ENCODE results near the gene ITSN2.

DNA sequence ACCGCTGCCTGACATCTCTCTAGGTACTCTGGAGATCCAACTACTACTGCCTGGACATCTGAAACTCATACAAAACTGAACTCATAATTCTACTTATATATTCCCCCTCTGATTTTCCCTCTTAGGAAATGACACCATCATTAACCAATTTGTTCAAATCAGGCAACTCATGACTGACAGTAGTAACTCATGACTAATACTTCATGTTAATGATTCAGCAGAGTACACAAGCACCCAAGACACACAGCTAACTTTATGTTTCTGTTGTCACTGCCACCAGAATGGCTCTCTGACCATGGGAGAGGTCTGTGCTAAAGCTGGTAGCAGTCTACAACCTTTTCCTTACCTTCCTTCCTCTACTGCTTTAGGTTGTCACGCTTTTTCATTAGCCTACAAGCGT, 91.1 kb downstream of the ITSN2 start:
- no peak for TF ChIP-seq FOSL1 (IDR thresholded peaks at IDR 0.05; ENCODE audit: low read depth)
- TF ChIP-seq, protein P1, sequence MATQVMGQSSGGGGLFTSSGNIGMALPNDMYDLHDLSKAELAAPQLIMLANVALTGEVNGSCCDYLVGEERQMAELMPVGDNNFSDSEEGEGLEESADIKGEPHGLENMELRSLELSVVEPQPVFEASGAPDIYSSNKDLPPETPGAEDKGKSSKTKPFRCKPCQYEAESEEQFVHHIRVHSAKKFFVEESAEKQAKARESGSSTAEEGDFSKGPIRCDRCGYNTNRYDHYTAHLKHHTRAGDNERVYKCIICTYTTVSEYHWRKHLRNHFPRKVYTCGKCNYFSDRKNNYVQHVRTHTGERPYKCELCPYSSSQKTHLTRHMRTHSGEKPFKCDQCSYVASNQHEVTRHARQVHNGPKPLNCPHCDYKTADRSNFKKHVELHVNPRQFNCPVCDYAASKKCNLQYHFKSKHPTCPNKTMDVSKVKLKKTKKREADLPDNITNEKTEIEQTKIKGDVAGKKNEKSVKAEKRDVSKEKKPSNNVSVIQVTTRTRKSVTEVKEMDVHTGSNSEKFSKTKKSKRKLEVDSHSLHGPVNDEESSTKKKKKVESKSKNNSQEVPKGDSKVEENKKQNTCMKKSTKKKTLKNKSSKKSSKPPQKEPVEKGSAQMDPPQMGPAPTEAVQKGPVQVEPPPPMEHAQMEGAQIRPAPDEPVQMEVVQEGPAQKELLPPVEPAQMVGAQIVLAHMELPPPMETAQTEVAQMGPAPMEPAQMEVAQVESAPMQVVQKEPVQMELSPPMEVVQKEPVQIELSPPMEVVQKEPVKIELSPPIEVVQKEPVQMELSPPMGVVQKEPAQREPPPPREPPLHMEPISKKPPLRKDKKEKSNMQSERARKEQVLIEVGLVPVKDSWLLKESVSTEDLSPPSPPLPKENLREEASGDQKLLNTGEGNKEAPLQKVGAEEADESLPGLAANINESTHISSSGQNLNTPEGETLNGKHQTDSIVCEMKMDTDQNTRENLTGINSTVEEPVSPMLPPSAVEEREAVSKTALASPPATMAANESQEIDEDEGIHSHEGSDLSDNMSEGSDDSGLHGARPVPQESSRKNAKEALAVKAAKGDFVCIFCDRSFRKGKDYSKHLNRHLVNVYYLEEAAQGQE (IDR thresholded peaks at IDR 0.05; ENCODE audit: low read depth) = no peak

Data from HCT116 (cell line).